T-helper 9 cell (primary cell): ENCODE measurements around the gene TXNRD1.

ENCODE experiments used
- DNase-seq: peaks from one replicate; pipeline ENCODE4 v3.0.0-alpha.2; 2020

The TXNRD1 gene

DNA sequence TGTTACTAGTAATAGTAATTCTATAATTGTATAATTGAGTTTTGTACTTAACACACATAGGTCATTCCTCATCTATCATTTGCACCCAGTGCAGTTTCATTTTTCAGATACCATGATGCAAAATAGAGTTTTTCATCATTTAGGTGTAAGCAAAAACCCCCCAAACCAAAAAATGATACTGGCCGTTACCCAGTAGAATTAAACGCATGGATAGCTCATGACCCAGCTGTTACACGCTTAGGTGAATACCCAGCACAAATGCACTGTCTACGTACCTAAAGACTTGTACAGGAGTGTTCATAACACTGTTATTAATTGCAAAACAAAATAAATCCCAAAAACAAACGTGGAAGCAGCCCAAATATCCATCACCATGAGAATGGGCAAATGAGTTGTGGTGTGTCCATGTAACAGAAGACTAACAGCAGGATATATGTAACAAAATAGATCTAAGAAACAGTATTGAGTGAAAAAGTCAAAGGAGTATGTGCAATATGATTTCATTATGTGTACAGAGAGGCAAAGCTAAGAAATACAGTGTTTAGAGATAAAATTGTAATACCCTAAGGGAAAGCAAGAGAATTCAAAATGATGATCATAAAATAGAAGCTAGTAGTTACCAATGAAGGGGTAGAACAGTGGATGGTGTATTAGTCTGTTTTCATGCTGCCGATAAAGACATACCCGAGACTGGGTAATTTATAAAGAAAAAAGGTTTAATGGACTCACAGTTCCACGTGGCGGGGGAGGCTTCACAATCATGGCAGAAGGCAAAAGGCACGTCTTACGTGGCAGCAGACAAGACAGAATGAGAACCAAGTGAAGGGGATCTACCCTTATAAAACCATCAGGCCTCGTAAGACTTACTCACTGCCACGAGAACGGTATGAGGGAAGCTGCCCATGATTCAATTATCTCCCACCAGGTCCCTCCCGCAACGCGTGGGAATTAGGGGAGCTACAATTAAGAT lies 137.7 kb downstream of the TXNRD1 start:
- no peak for DNase-seq

DNA sequence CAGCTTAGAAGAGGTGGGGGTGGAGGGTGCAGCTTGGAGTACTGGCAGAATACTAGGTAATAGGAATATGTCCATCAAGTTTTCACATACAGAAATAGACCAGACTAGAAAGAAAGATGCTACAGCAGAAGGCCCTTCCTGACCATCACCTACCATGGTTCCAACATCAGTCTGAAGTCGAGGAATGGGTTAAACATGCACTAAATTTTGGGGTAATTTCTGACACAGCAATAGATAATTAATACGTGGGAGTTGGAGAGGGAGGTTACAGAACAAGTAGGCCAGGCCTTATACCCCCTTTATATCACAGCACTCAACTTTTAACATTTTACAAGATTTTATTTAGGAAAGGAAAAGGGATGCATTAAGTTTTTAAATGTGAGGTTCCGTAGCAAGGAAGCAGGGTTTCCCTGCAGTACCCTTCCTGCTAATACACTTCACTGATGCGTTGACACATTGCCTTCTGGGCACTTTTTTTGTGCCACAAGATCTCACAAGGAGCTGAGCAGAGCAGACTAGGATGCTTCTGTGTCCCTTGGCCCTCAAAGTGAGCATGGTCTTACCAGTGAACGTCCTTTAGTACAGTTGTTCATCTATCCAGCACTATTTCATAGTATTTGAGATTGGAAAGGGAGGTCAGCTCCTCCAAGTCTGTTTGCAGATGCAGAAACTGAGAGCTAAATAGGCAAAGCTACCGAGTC lies 138.7 kb downstream of the TXNRD1 start:
- no peak for DNase-seq

DNA sequence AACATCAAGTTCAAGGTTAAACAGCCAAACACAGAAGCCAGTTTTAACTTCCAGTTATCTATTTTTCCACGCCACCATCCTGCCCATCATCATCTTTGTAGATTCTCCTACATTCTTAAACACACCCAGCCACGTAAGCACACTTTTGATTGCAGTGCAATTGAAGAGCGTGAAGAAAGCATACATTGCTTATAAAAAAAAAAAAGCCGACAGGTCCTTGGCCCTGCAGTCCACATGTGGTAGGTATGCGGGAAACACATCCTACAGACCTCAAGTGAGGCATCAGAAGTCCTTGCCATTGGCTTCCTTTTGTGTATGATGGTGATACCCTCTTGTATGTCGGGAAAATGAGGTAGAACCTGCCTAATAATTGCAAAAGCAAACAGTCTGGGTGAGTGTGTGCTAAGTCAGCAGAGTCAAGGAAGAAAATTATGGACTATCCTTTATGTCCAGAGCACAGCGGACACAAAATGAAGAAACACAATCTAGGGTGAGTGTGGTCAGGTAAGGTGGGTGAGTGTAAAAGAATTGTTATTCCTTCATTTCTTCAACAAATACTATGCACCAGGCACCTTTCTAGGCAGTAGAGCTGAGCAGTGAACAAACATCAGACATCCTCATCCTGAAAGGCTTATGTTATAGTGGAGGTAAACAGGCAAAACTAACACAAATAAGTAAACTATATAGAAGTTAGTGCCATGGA lies 139.4 kb downstream of the TXNRD1 start:
- no peak for DNase-seq

DNA sequence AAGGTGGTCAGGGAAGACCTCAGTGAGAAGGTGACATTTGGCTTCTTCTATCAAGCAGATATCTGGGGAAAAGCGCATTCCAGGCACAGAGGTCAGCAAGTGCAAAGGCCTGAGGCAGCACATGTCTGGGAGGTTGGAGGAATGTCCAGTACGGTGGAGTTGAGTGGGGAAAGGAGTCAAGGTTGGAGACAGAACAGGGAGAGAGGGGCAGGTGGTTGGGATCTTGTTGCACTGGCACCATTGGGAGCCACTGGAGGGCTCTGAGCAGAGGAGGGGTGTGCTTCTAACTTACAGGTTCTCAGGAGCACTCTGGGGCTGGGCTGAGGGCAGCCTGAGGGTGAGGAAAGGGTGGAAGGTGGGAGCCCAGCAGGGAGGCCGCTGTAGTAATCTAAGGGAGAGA lies 140.1 kb downstream of the TXNRD1 start:
- DNase-seq, result no peak

DNA sequence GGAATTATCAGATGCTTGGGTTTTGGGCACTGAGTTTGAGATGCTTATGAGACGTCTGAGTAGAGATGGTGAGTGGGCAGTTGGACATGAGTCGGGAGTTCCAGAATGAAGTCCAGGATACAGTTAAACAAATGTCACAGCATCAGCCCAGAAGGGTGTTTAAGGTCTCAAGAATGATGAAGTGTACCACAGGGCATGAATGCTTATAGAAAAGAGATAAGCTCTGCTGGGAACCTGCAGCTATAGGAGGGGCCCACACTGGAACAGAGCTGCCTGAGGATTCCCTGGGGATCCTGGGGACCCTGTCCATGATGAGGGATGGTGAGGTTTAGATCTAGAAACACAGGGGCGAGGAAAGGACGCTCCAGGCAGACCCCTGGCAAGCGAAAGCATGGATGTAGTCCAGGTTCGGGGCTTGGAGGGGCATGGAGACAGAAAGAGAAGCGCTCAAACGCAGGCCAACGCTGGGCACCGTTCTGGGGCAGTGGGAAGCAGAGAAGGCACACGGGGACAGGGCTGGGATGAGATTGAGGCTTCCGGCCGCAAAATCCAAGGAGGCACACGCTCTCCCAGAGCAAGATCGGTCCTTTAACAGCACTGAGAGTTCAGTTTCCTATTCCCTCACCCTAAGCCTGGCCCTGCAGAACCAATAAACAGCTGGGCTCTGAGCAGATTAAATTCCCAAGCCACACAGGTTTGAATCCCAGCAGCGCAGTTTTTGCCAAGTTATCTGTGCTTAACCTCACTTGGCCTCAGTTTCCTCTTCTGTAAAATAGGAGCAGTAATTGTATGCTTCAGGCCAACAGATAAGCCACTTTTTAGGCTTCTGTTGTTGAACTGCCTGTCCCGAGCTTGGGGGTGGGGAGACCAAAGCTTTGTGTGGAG lies 140.9 kb downstream of the TXNRD1 start:
- no peak for DNase-seq

DNA sequence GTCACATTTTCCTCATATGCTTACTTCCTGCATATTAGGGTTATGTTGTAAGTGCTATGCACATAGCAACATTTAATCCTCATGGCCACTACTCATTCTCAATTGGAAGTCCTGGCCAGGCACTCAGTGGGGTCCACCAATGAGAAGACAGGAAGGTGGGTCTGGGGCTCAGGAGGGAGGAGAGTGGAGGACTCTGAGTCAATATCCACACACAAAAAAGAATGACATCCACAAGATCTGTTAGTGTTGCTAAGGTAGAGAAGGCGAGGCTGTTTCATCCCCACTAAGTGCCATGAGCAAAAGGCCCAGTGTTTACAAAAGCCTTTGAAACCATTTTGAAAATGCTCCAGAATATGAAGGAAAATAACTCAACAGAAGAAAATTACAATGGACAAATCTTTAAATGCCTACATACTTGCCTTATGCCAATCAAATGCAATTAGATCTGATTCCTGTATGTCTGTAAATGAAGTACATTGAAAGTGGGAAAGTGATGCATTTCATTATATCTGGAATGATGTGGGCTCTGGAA lies 141.9 kb downstream of the TXNRD1 start:
- no peak for DNase-seq

DNA sequence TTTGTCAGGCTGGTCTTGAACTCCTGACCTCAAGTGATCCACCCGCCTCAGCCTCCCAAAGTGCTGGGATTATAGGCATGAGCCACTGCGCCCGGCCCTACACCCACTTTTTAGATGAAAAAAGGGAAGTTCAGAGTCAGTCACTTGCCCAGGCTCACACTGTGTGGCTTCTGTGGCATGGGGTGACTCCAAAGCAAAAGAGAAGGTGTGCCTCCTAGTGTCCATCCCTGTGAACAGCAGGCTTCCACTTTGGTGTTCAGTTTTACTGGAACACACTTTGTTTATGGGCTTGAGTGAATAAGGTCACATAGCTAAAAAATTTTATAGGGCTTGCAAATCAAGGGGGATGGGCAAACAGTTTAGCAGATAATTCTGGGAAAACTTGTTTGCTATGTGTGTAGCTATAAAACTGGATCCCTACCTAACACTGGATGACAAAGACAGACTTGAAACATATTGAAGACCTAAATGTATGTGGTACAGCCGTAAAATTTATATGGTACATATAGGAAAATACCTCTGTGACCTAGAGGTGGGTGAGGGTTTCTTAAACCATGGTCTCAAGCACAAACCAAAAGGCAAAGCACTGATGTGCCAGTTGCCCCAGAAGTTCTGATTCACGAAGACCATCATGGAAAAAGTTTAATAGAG lies 142.9 kb downstream of the TXNRD1 start:
- peak; percentile 47 for DNase-seq

DNA sequence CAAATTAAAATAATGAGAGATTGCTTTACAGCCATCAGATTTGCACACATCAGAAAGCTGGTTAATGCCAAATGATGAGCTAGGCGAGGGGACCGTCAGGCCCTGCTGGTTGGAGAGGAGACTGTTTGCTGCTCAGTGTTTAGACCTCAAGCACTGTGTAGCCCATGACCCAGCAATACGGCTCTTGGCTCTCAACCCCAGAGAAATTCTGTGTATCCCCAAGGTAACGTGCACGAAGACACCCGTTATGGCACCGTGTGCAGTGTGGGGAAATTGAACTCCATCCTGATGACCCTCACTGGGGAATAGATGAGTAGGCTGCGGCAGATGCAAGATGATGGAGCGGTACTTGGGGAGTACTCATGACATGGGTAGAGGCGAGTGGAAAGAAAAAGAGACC lies 143.6 kb downstream of the TXNRD1 start:
- no peak for DNase-seq

DNA sequence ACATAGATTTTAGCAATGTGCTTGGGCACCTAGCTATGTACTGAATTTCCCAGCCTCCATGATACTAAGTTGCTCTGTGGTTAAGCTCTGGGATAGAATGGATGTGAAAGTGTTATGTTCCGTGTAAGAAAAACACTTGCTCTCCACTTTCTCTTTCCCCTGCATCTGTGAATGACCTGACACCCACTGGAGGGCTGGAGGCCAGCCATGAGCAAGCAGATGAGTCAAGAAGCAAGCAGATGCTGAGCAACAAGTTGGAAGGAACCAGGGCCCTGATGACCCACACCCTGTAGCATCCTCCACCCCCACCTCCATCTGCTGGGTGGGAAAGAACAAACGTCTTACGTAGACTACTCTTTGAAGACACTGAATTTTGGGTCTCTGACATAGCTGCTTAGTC lies 144.6 kb downstream of the TXNRD1 start:
- DNase-seq, result no peak

DNA sequence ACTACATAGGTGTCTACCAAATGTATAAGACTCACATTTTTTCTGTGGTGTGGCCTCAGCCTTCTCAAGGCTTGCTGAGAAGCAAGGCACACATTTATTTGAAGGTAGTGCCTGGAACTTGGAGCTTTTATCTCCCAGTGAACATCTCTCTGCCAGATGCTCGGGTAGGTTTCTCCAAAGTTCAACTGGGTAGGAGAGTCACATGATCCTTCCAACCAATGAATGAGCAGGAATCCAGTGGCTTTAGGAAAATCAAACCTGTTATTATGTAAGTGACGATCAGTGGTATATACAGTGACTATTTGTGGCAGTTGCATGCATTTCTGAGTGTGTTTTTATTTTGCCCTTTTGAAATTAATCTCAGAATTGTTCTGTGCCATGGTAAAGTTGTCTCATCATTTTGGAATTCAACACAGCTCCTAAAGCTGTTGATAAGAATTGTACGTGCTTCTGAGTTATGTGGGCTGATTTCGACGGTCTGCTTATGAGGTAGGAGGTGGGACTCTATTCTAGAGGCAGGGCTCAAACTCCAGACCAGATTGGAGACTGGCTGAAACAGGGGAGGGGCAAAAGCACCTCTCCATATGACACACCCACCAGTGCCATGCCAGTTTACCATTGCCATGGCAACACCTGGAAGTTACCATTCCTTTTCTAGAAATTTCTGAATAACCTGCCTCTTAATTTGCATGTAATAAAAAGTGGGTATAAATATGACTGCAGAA lies 145.6 kb downstream of the TXNRD1 start:
- no peak for DNase-seq

DNA sequence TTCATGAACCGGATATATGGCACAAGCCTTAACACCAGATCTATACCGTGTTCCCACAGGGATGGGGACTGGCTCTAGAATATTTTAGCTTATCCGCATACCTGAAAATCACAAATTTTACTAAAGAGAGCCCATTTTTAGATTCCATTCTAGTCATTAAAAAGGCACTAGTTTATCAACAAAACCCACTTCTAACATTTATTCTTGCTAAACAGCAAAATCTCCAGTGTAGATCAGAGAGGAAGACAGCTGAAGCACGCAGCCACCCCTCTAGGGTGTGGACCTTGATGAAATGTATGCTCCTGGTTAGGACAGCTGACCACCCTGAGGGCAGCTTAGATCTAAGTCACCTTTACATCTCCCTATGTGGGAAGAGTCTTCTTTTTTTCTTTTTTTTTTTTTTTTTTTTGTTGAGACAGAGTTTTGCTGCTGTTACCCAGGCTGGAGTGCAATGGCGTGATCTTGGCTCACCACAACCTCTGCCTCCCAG lies 150.4 kb downstream of the TXNRD1 start:
- no peak for DNase-seq

DNA sequence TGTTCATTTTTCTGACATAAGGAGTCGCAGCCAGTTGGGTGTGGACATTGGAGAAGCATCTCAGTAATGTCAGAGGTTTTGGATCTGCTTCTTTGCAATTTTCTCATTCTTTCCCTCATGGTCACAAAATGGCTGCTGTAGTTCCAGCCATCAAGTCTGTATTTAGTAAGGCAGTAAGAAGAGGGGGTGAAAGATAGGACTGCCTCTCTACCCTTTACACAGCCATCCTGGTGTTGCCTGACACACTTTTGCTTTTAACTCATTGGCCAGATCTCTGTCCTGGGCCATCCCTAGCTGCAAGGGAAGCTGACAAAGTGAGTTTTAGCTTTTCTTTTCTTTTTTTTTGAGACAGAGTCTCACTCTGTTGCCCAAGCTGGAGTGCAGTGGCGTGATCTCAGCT lies 154.1 kb downstream of the TXNRD1 start:
- no peak for DNase-seq

DNA sequence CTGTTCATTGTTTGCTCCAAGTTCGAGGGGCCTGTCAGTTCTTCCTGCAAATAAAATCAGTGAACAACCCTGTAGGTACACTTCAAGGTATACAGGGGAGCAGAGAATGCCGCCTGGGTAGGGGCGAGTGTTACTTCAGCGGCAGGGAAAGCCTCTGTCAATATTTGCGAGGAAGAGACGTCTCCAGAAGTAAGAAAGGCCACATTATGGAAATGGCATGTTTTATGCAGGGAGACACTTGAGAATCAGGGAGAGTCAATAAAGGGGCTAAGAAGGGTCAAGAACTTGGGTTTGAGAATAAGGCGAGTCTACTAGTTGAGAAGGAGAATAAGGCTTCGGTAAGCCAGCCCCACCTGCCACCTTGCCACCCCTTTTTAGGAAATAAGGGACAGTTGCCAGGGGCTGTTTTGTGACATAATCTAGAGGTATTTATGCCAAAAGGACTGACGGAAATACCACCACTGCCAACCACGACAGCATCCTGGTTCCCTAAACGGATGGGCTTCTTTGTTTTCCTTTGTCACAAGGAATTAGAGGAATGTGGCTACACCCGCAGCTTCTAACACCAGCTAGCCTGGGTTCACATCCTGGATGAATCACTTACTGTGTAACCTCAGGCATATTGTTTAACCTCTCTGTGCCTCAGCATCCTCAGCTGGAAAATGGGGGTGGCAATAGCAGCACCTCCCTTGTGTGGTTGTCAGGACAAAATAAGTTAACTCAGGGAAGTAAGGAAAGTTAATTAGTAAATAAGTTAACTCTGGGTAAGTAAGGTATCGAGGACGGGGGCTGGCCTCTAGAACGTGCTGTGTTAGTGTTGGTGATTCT lies 155.7 kb downstream of the TXNRD1 start:
- DNase-seq, result no peak

DNA sequence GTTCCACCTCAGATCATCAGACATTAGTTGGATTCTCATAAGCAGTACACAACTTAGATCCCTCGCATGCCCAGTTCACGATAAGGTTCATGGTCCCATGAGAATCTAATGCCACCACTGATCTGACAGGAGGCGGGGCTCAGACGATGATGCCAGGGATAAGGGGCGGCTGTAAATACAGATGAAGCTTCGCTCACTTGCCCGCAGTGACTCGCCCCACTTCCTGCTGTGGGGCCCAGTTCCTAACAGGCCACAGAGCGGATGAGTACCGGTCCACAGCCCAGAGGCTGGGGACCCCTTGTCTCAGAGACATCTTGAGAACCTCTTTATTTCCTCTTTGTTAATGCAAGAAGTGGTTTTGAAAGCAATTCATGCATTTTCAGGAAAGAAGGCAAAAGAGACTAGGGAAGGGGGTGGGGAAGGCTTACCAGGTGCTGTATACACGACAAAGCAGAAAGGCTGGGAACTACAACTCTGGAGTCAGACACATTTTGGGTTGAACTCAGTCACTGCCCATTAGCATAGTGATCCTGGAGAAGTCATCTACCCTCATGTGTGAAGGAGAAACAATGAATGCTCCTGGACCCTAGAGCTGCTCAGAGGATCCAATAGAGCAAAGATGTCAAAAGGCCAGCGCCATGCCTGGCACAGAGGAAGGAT lies 156.6 kb downstream of the TXNRD1 start:
- no peak for DNase-seq

DNA sequence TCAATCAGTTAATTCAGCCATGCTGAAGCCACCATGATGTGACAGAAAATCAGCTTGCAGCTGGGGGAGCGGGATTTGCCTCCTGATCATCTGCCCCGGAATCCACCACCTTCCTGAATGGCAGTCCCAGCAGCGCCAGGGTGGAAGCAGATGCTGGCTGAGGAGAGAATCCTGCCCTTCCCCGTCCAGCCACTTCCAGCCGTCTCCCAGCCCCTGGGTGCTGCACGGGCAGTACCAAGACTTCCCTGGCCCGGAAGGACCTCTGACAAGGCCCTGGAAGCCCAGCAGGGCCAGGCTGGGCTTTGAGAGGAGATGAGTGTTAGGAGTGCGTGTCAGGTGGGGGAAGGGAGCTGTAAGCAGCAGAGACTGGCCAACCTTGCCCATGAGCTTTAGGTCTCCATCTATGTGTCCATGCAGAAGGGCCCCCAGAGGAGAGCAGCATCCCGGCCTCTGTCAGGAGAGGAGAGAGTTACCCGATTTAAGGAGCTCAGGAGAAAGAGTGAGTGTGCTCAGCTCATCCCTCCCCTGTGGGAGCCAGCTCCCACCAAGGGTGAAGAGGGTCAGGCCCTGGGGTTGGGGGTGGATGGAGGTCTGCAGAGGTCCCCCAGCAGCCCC lies 157.2 kb downstream of the TXNRD1 start:
- no peak for DNase-seq

DNA sequence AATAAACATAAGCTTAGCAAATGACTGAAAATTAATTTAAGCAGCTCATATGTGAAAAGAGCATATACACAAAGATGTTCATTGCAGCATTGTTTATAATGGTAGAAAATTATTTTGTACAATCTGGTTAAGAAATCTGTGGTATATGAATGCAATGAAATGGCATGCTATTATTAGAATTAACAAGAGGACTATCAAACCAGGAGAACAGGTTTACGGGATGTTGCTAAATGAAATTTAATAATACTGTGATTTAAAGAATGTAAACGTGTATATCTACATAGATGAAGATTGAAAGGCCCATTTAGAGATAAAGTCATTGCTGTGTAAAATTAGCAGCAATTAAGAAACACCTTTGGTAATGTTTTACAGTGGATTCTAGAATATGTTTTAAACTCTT lies 158.5 kb downstream of the TXNRD1 start:
- no peak for DNase-seq

DNA sequence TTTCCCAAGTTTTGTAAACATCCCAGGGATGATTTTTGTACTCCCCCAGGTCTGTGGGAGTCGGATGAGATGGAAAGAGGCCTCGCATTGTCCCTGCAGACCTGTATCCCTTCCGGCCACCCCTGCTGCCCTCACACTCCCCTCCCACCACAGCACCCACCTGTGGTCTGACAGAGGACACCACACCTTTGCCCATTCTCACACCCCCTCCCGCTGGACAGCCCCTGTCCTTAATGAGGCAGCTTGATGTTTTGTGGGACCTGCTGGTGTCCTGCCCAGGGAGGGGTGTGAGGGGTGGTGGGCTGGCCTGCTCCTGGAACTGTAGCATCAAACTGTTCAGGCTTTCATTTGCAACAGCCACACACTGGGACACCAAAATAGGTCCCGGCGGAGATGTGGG lies 159.2 kb downstream of the TXNRD1 start:
- no peak for DNase-seq

DNA sequence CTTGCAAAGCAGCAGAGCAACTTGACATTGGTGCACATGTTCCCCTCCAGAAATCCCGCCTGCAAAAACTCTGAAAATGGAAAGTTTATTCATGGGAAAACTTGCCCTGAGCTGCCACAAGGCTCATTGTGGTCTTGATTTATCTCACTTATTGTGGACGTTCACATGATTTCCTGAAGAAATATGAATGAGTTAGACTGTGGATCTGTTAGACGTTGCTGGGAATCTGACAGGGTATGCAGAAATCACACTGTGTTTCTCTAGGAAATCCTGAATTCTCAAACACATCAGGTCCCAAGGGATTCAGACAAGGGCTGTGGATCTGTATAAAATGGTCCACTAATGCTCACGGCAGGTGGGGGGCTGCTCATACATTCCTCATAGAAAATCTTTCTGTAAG lies 160.2 kb downstream of the TXNRD1 start:
- no peak for DNase-seq
